ENCODE results near the gene UBE2J2. TPM values are rescaled to one million over a fixed set of nuclear protein-coding genes. Genes with fewer than 3 reads are reported as not detected.

UBE2J2 gene
- total RNA-seq, 1 experiment from 2014 or later: 54.2 TPM

GRCh38 chr1:1256956-1257871, 16.4 kb downstream of the UBE2J2 start:
- no peaks in the 10 kb centered on the region for H3K4me1 ChIP-seq (replicated peaks; ENCODE audit: insufficient read depth)
- intact Hi-C loops (cut with micrococcal nuclease; ENCODE audit: unreplicated experiment): no loop called here
- BruUV-seq (replicated peaks): no TSS peak
- peaks cover 4% of the 10 kb centered on the region; the same call in 1 of the 2 replicates for H3F3A ChIP-seq (ENCODE audit: insufficient read depth, low read depth)
- no peaks in the 10 kb centered on the region for H3K27me3 ChIP-seq (ENCODE audit: insufficient read depth, low read depth)
- TF ChIP-seq, protein P1, sequence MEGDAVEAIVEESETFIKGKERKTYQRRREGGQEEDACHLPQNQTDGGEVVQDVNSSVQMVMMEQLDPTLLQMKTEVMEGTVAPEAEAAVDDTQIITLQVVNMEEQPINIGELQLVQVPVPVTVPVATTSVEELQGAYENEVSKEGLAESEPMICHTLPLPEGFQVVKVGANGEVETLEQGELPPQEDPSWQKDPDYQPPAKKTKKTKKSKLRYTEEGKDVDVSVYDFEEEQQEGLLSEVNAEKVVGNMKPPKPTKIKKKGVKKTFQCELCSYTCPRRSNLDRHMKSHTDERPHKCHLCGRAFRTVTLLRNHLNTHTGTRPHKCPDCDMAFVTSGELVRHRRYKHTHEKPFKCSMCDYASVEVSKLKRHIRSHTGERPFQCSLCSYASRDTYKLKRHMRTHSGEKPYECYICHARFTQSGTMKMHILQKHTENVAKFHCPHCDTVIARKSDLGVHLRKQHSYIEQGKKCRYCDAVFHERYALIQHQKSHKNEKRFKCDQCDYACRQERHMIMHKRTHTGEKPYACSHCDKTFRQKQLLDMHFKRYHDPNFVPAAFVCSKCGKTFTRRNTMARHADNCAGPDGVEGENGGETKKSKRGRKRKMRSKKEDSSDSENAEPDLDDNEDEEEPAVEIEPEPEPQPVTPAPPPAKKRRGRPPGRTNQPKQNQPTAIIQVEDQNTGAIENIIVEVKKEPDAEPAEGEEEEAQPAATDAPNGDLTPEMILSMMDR (conservative IDR thresholded peaks at IDR 0.05): no peak
- no peak for TF ChIP-seq EZH2 (IDR thresholded peaks at IDR 0.05; ENCODE audit: low read depth)
- ChIA-PET CTCF (no interaction called here), POLR2A (ENCODE audit: unreplicated experiment) (no interaction called here)
- H3K9me2 ChIP-seq (ENCODE audit: insufficient read depth): no peaks in the 10 kb centered on the region
- H4K20me1 ChIP-seq (ENCODE audit: insufficient read depth): peaks cover 18% of the 10 kb centered on the region
- H3K36me3 ChIP-seq (ENCODE audit: low read depth): 0 out of 2 replicates have a peak, but pooled peaks cover 9% of the 10 kb centered on the region
- H2AFZ ChIP-seq: no peak overlapping the region
- no peaks in the 10 kb centered on the region for H3K79me2 ChIP-seq (ENCODE audit: low read depth)
- no peak for DNase-seq
- no peak overlapping the region for H3K4me3 ChIP-seq
- H3K27ac ChIP-seq: no peak overlapping the region
- no peaks in the 10 kb centered on the region for H3K9me3 ChIP-seq (ENCODE audit: insufficient read depth, low read depth)
- no peak overlapping the region for H3K4me2 ChIP-seq

DNA sequence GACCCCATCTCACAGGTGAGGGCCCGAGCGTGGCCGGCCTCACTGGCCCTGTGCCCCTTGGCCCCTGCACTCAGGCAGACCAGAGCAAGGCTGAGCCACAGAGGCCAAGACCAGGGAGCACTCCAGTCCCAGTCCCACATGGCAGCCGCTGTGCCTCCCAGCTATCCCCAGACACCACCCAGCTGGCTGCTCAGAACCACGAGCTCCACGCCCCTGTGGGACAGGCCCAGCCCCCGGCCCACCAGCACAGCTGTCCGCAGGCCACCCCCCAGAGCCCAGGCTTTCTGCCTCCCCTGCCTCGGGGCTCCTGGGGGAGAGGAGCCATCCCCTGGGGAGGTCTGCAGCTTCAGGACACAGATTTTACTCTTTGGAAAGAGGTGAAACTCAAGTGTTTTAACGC, 18.0 kb downstream of the UBE2J2 start:
- 0 out of 2 replicates have a peak, but pooled peaks cover 3% of the 10 kb centered on the region for H3K36me3 ChIP-seq (ENCODE audit: low read depth)
- TF ChIP-seq EZH2 (IDR thresholded peaks at IDR 0.05; ENCODE audit: low read depth): no peak
- TF ChIP-seq, protein P1 (conservative IDR thresholded peaks at IDR 0.05): no peak
- no TSS peak for BruUV-seq (replicated peaks)
- H3F3A ChIP-seq (ENCODE audit: insufficient read depth, low read depth): peaks cover 13% of the 10 kb centered on the region
- no peaks in the 10 kb centered on the region for H3K4me1 ChIP-seq (replicated peaks; ENCODE audit: insufficient read depth)
- POLR2A ChIA-PET (ENCODE audit: unreplicated experiment): no interaction called here
- H3K4me3 ChIP-seq: no peak overlapping the region
- no peaks in the 10 kb centered on the region for H3K9me2 ChIP-seq (ENCODE audit: insufficient read depth)
- H3K79me2 ChIP-seq (ENCODE audit: low read depth): no peaks in the 10 kb centered on the region
- H3K27me3 ChIP-seq (ENCODE audit: insufficient read depth, low read depth): no peaks in the 10 kb centered on the region
- DNase-seq: no peak
- no peak overlapping the region for H3K4me2 ChIP-seq
- intact Hi-C loops (cut with micrococcal nuclease; ENCODE audit: unreplicated experiment): no loop called here
- peaks cover 10% of the 10 kb centered on the region for H4K20me1 ChIP-seq (ENCODE audit: insufficient read depth)
- no peak overlapping the region for H2AFZ ChIP-seq
- CTCF ChIA-PET: no interaction called here
- H3K9me3 ChIP-seq (ENCODE audit: insufficient read depth, low read depth): no peaks in the 10 kb centered on the region
- H3K27ac ChIP-seq: no peak overlapping the region

DNA sequence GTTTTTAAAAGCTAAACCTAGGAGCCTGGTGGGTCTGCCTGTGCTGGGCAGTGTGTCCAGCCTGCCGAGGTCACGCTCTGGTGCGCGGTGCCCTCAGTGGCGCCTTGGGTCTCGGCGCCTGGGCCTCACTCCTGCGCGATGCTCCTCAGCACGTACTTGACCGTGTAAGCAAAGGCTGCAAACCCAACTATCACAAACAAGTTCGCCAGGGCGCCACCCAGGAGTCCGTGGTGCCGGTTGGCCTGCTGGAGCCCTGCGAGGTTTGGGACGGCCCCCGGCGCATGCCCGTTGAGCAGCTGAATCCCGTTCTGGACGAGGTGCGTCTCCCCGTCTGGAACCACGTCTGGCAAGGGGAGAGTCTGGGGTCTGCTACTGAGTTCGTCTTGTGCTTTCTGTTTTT, 18.6 kb downstream of the UBE2J2 start:
- no peak overlapping the region for H3K27ac ChIP-seq
- no peaks in the 10 kb centered on the region for H3K4me1 ChIP-seq (replicated peaks; ENCODE audit: insufficient read depth)
- H3K27me3 ChIP-seq (ENCODE audit: insufficient read depth, low read depth): no peaks in the 10 kb centered on the region
- peaks cover 16% of the 10 kb centered on the region for H3F3A ChIP-seq (ENCODE audit: insufficient read depth, low read depth)
- DNase-seq: no peak
- 0 out of 2 replicates have a peak, but pooled peaks cover 3% of the 10 kb centered on the region for H3K36me3 ChIP-seq (ENCODE audit: low read depth)
- no peak overlapping the region for H3K4me2 ChIP-seq
- intact Hi-C loops (cut with micrococcal nuclease; ENCODE audit: unreplicated experiment): no loop called here
- H3K9me2 ChIP-seq (ENCODE audit: insufficient read depth): no peaks in the 10 kb centered on the region
- peaks cover 6% of the 10 kb centered on the region; the same call in 1 of the 2 replicates for H4K20me1 ChIP-seq (ENCODE audit: insufficient read depth)
- H3K9me3 ChIP-seq (ENCODE audit: insufficient read depth, low read depth): no peaks in the 10 kb centered on the region
- no peaks in the 10 kb centered on the region for H3K79me2 ChIP-seq (ENCODE audit: low read depth)
- BruUV-seq (replicated peaks): TSS peak; percentile 32
- H2AFZ ChIP-seq: no peak overlapping the region
- ChIA-PET CTCF (no interaction called here), POLR2A (ENCODE audit: unreplicated experiment) (interaction anchor here (0.9 kb wide), 1 partner anchor 105 kb away, joined by 3 read pairs; no protein-coding TSS in a partner anchor)
- TF ChIP-seq, protein P1 (conservative IDR thresholded peaks at IDR 0.05): no peak
- no peak for TF ChIP-seq EZH2 (IDR thresholded peaks at IDR 0.05; ENCODE audit: low read depth)
- H3K4me3 ChIP-seq: no peak overlapping the region

All from PC-9 (cell line).